Measurements from ENCODE around the gene SMC5.

SMC5 gene

DNA sequence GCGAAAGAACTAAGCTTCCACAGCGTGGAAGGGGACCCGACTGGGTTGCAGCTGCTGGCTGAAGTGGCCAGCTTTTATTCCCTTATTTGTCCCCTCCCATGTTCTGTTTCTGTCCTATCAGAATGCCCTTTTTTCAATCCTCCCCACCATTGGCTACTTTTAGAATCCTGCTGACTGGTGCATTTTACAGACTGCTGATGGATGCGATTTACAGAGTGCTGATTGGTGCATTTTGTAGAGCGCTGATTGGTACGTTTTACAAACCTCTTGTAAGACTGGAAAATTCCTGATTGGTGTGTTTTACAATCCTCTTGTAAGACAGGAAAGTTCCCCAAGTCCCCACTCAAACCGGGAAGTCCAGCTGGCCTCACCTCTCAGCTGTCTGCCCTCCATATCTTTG is 105.0 kb downstream of the SMC5 start:
- Histone ChIP-seq H3K4me1 (ENCODE audit: control insufficient read depth in 1 of 2, insufficient read depth in 2 of 2, low read length in 2 of 2) (no peaks in the 10 kb centered on the region), H3K27me3 (ENCODE audit: low read depth, low read length) (no peaks in the 10 kb centered on the region), H3K27ac (ENCODE audit: low read length) (no peak overlapping the region), H3K36me3 (ENCODE audit: control insufficient read depth in 1 of 2, insufficient read depth in 2 of 2, low read length in 2 of 2) (no peaks in the 10 kb centered on the region), H3K4me3 (ENCODE audit: low read depth in 1 of 2, low read length in 2 of 2) (no peak overlapping the region), H3K9me3 (ENCODE audit: control insufficient read depth in 1 of 2, low read length in 2 of 2) (no peaks in the 10 kb centered on the region)

GRCh38 chr9:70367305-70367930 is 108.6 kb downstream of the SMC5 start:
- Histone ChIP-seq H3K27ac (ENCODE audit: low read length) (no peak overlapping the region), H3K27me3 (ENCODE audit: low read depth, low read length) (no peaks in the 10 kb centered on the region), H3K4me1 (ENCODE audit: control insufficient read depth in 1 of 2, insufficient read depth in 2 of 2, low read length in 2 of 2) (no peaks in the 10 kb centered on the region), H3K4me3 (ENCODE audit: low read depth in 1 of 2, low read length in 2 of 2) (no peak overlapping the region), H3K9me3 (ENCODE audit: control insufficient read depth in 1 of 2, low read length in 2 of 2) (no peaks in the 10 kb centered on the region), H3K36me3 (ENCODE audit: control insufficient read depth in 1 of 2, insufficient read depth in 2 of 2, low read length in 2 of 2) (no peaks in the 10 kb centered on the region)

- Histone ChIP-seq H3K27me3 (ENCODE audit: low read depth, low read length) (no peaks in the 10 kb centered on the region), H3K4me3 (ENCODE audit: low read depth in 1 of 2, low read length in 2 of 2) (no peak overlapping the region), H3K4me1 (ENCODE audit: control insufficient read depth in 1 of 2, insufficient read depth in 2 of 2, low read length in 2 of 2) (no peaks in the 10 kb centered on the region), H3K36me3 (ENCODE audit: control insufficient read depth in 1 of 2, insufficient read depth in 2 of 2, low read length in 2 of 2) (no peaks in the 10 kb centered on the region), H3K9me3 (ENCODE audit: control insufficient read depth in 1 of 2, low read length in 2 of 2) (no peaks in the 10 kb centered on the region), H3K27ac (ENCODE audit: low read length) (no peak overlapping the region)
Observed at GRCh38 chr9:70374962-70375618, 116.3 kb downstream of the SMC5 start.

GRCh38 chr9:70382046-70382708 is 123.4 kb downstream of the SMC5 start:
- no peaks in the 10 kb centered on the region for H3K9me3 ChIP-seq (ENCODE audit: control insufficient read depth in 1 of 2, low read length in 2 of 2)
- peaks cover 4 to 19% of the 10 kb centered on the region in 2 donors for H3K4me1 ChIP-seq (ENCODE audit: control insufficient read depth in 1 of 2, insufficient read depth in 2 of 2, low read length in 2 of 2)
- H3K4me3 ChIP-seq (ENCODE audit: low read depth in 1 of 2, low read length in 2 of 2): no peak overlapping the region
- H3K36me3 ChIP-seq (ENCODE audit: control insufficient read depth in 1 of 2, insufficient read depth in 2 of 2, low read length in 2 of 2): peaks cover 14 to 19% of the 10 kb centered on the region in 2 donors
- H3K27ac ChIP-seq (ENCODE audit: low read length): no peak overlapping the region
- H3K27me3 ChIP-seq (ENCODE audit: low read depth, low read length): no peaks in the 10 kb centered on the region

- Histone ChIP-seq H3K4me3 (ENCODE audit: low read depth in 1 of 2, low read length in 2 of 2) (no peak overlapping the region), H3K36me3 (ENCODE audit: control insufficient read depth in 1 of 2, insufficient read depth in 2 of 2, low read length in 2 of 2) (peaks cover 14 to 22% of the 10 kb centered on the region in 2 donors), H3K27ac (ENCODE audit: low read length) (no peak overlapping the region), H3K4me1 (ENCODE audit: control insufficient read depth in 1 of 2, insufficient read depth in 2 of 2, low read length in 2 of 2) (peaks cover 4 to 25% of the 10 kb centered on the region in 2 donors), H3K9me3 (ENCODE audit: control insufficient read depth in 1 of 2, low read length in 2 of 2) (no peaks in the 10 kb centered on the region), H3K27me3 (ENCODE audit: low read depth, low read length) (no peaks in the 10 kb centered on the region)
Observed at GRCh38 chr9:70382709-70383605, 124.2 kb downstream of the SMC5 start.

DNA sequence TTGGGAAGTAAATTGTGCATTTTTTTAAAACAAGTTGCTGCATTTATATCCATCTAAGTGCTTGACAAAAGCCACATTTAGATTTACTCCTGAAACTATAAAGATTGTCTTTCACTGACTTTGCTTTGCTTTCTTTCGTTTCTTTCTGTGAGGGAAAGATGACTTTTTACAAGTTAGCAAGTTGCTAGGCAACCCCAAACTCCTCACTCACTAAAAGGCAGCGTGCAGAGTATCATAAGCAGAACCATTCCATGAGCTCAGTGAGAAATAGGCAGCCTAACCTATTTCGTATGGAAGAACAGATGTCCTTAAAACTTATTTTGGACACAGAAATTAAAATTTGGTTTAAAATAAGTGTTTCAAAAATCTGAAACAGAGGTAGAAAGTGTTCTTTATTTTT is 126.6 kb downstream of the SMC5 start:
- no peaks in the 10 kb centered on the region for H3K9me3 ChIP-seq (ENCODE audit: control insufficient read depth in 1 of 2, low read length in 2 of 2)
- H3K27me3 ChIP-seq (ENCODE audit: low read depth, low read length): no peaks in the 10 kb centered on the region
- H3K4me3 ChIP-seq (ENCODE audit: low read depth in 1 of 2, low read length in 2 of 2): no peak overlapping the region
- peaks cover 14 to 22% of the 10 kb centered on the region in 2 donors for H3K36me3 ChIP-seq (ENCODE audit: control insufficient read depth in 1 of 2, insufficient read depth in 2 of 2, low read length in 2 of 2)
- no peak overlapping the region for H3K27ac ChIP-seq (ENCODE audit: low read length)
- H3K4me1 ChIP-seq (ENCODE audit: control insufficient read depth in 1 of 2, insufficient read depth in 2 of 2, low read length in 2 of 2): peaks cover 10 to 39% of the 10 kb centered on the region in 2 donors

GRCh38 chr9:70387663-70388062 is 128.9 kb downstream of the SMC5 start:
- no peaks in the 10 kb centered on the region for H3K9me3 ChIP-seq (ENCODE audit: control insufficient read depth in 1 of 2, low read length in 2 of 2)
- peaks cover 30 to 61% of the 10 kb centered on the region in 2 donors for H3K4me1 ChIP-seq (ENCODE audit: control insufficient read depth in 1 of 2, insufficient read depth in 2 of 2, low read length in 2 of 2)
- peaks cover 14 to 22% of the 10 kb centered on the region in 2 donors for H3K36me3 ChIP-seq (ENCODE audit: control insufficient read depth in 1 of 2, insufficient read depth in 2 of 2, low read length in 2 of 2)
- no peak overlapping the region for H3K4me3 ChIP-seq (ENCODE audit: low read depth in 1 of 2, low read length in 2 of 2)
- H3K27me3 ChIP-seq (ENCODE audit: low read depth, low read length): no peaks in the 10 kb centered on the region
- no peak overlapping the region for H3K27ac ChIP-seq (ENCODE audit: low read length)

DNA sequence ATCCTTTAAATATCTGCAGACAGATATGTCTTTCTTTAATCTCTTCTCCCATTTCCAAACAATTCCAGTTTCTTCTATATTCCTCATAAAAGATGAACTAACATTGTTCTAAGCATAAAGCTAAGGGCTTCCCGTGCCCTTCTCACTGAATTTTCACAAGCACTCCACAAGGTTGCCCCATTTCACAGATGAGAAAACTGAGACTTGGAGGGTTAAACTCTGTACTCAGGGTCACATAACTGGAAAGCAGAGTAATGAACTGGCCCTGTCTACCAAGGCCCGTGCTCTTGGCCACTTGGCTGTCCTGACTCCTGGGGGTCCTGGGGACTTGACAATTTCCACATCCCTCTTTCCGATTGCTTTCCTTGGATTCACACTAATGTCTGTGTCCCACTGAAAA is 130.4 kb downstream of the SMC5 start:
- H3K27ac ChIP-seq (ENCODE audit: low read length): peak overlapping the region; percentile 32
- H3K4me3 ChIP-seq (ENCODE audit: low read depth in 1 of 2, low read length in 2 of 2): no peak overlapping the region
- no peaks in the 10 kb centered on the region for H3K27me3 ChIP-seq (ENCODE audit: low read depth, low read length)
- H3K4me1 ChIP-seq (ENCODE audit: control insufficient read depth in 1 of 2, insufficient read depth in 2 of 2, low read length in 2 of 2): peaks cover 28 to 65% of the 10 kb centered on the region in 2 donors
- no peaks in the 10 kb centered on the region for H3K9me3 ChIP-seq (ENCODE audit: control insufficient read depth in 1 of 2, low read length in 2 of 2)
- peaks cover 14 to 22% of the 10 kb centered on the region in 2 donors for H3K36me3 ChIP-seq (ENCODE audit: control insufficient read depth in 1 of 2, insufficient read depth in 2 of 2, low read length in 2 of 2)

DNA sequence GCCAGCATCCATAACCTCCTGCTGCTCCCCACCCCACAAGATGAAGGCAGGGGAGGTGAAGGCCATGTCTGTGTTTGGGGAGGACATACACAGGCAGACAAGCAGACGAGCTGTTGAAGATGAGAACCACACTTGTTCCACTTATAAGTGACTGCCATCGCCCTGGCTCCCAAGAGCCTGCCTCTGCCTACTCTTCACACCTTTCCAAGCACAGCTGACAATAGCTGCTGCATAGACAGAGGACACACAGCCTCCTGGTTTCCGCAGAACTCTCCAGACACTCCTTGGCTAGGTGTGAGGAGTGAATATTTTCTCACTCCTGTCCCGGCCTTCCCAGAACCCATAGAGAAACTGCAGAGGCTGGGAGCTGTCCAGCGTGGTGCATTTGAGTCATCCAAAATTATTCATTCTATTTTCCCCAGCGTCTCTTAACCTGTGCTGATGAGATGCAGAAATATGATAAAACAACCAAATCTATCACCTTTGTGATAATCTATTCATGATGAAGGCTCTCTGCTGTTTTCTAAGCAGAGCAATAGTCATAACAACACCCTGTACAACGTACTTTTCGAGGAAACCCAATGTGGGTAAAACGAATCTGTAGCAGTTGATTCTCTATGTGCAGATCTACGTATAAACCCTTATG is 131.0 kb downstream of the SMC5 start:
- H3K36me3 ChIP-seq (ENCODE audit: control insufficient read depth in 1 of 2, insufficient read depth in 2 of 2, low read length in 2 of 2): peaks cover 14 to 20% of the 10 kb centered on the region in 2 donors
- no peaks in the 10 kb centered on the region for H3K9me3 ChIP-seq (ENCODE audit: control insufficient read depth in 1 of 2, low read length in 2 of 2)
- no peaks in the 10 kb centered on the region for H3K27me3 ChIP-seq (ENCODE audit: low read depth, low read length)
- H3K4me1 ChIP-seq (ENCODE audit: control insufficient read depth in 1 of 2, insufficient read depth in 2 of 2, low read length in 2 of 2): peaks cover 28 to 69% of the 10 kb centered on the region in 2 donors
- peak overlapping the region in 1 of 2 donors; percentile 13 for H3K4me3 ChIP-seq (ENCODE audit: low read depth in 1 of 2, low read length in 2 of 2)
- H3K27ac ChIP-seq (ENCODE audit: low read length): peak overlapping the region; percentile 32

GRCh38 chr9:70390933-70391341 is 132.2 kb downstream of the SMC5 start:
- Histone ChIP-seq H3K27ac (ENCODE audit: low read length) (peak overlapping the region; percentile 19), H3K9me3 (ENCODE audit: control insufficient read depth in 1 of 2, low read length in 2 of 2) (no peaks in the 10 kb centered on the region), H3K36me3 (ENCODE audit: control insufficient read depth in 1 of 2, insufficient read depth in 2 of 2, low read length in 2 of 2) (peaks cover 12 to 15% of the 10 kb centered on the region in 2 donors), H3K4me3 (ENCODE audit: low read depth in 1 of 2, low read length in 2 of 2) (no peak overlapping the region), H3K27me3 (ENCODE audit: low read depth, low read length) (no peaks in the 10 kb centered on the region), H3K4me1 (ENCODE audit: control insufficient read depth in 1 of 2, insufficient read depth in 2 of 2, low read length in 2 of 2) (peaks cover 28 to 69% of the 10 kb centered on the region in 2 donors)
